ENCODE data around the gene DAGLA. TPM values are rescaled to one million over a fixed set of nuclear protein-coding genes. Genes with fewer than 3 reads are reported as not detected.

The DAGLA gene
- total RNA-seq, 1 experiment from 2014 or later = 4.5 TPM

GRCh38 chr11:61794579-61794978, 114.4 kb downstream of the DAGLA start:
- Histone ChIP-seq H3K4me2 (ENCODE audit: insufficient read depth, insufficient read length, low read length) (no peak overlapping the region), H3K23ac (ENCODE audit: insufficient read length, low read depth, low read length) (no peak overlapping the region), H3K14ac (ENCODE audit: insufficient read depth, low read length) (no peak overlapping the region), H3K4ac (ENCODE audit: low read depth, low read length) (no peak overlapping the region), H4K5ac (ENCODE audit: insufficient read length, low read depth, low read length) (no peak overlapping the region), H3K18ac (ENCODE audit: insufficient read length, low read depth, low read length) (no peak overlapping the region), H3K9ac (ENCODE audit: extremely low read depth, insufficient read length, low read length) (peak overlapping the region; percentile 26), H2BK12ac (ENCODE audit: insufficient read length, low read depth, low read length) (no peak overlapping the region), H4K8ac (replicated peaks; ENCODE audit: insufficient read length, low read depth, low read length) (no peak overlapping the region), H3T11ph (ENCODE audit: low read length) (no peak overlapping the region), H2BK20ac (ENCODE audit: low read depth, low read length, poor library complexity, severe bottlenecking) (no peak overlapping the region), H4K91ac (ENCODE audit: insufficient read length, low read depth, low read length) (no peak overlapping the region), H2BK5ac (ENCODE audit: insufficient read length, low read length) (no peak overlapping the region), H2AFZ (ENCODE audit: low read length) (no peak overlapping the region), H2BK120ac (ENCODE audit: low read depth, low read length, poor library complexity, severe bottlenecking) (no peak overlapping the region), H3K56ac (ENCODE audit: insufficient read length, low read depth, low read length) (no peak overlapping the region), H3K27ac (ENCODE audit: insufficient read length, low read depth, low read length) (no peak overlapping the region), H3K4me1 (ENCODE audit: insufficient read depth, low read length) (no peaks in the 10 kb centered on the region), H3K23me2 (ENCODE audit: insufficient read length, low read depth, low read length, poor library complexity, severe bottlenecking) (peaks cover 3% of the 10 kb centered on the region), H2BK15ac (ENCODE audit: low read depth, low read length) (no peak overlapping the region), H3K79me1 (ENCODE audit: insufficient read depth, low read depth, low read length, poor library complexity, severe bottlenecking) (peaks cover 5% of the 10 kb centered on the region), H3K9me3 (ENCODE audit: control insufficient read depth, low read depth, low read length) (no peaks in the 10 kb centered on the region), H4K20me1 (ENCODE audit: control insufficient read depth, insufficient read depth, insufficient read length) (peaks cover 2% of the 10 kb centered on the region), H3K27me3 (ENCODE audit: insufficient read depth, low read length) (no peaks in the 10 kb centered on the region), H2AK5ac (ENCODE audit: insufficient read length, low read length) (no peak overlapping the region), H3K79me2 (ENCODE audit: insufficient read depth, low read length) (peaks cover 16% of the 10 kb centered on the region; the same call in 1 of the 2 replicates)
- TF ChIP-seq, protein P1, sequence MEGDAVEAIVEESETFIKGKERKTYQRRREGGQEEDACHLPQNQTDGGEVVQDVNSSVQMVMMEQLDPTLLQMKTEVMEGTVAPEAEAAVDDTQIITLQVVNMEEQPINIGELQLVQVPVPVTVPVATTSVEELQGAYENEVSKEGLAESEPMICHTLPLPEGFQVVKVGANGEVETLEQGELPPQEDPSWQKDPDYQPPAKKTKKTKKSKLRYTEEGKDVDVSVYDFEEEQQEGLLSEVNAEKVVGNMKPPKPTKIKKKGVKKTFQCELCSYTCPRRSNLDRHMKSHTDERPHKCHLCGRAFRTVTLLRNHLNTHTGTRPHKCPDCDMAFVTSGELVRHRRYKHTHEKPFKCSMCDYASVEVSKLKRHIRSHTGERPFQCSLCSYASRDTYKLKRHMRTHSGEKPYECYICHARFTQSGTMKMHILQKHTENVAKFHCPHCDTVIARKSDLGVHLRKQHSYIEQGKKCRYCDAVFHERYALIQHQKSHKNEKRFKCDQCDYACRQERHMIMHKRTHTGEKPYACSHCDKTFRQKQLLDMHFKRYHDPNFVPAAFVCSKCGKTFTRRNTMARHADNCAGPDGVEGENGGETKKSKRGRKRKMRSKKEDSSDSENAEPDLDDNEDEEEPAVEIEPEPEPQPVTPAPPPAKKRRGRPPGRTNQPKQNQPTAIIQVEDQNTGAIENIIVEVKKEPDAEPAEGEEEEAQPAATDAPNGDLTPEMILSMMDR (conservative IDR thresholded peaks at IDR 0.05) = no peak
- H3K27ac Mint-ChIP-seq = peak overlapping the region in 2 of 3 experiments; percentile 22 to 40; a peak in 2 of 7 replicates
- H3K36me3 Mint-ChIP-seq (ENCODE audit: insufficient read depth in 1 of 3, low read depth in 3 of 3) = peaks cover 27 to 62% (median 49%) of the 10 kb centered on the region in 3 experiments
- no peaks in the 10 kb centered on the region; the same call in 1 of the 2 replicates for H3K27me3 Mint-ChIP-seq (ENCODE audit: low read depth)
- no peak for DNase-seq
- no peaks in the 10 kb centered on the region for H3K9me3 Mint-ChIP-seq
- peak overlapping the region; percentile 5 to 29; a peak in 1 of 5 replicates for H3K4me3 Mint-ChIP-seq
- H3K4me1 Mint-ChIP-seq = peaks cover 20 to 26% of the 10 kb centered on the region in 2 experiments
- 100% methylated on average over 1 of the region's 4 CpGs for WGBS (ENCODE audit: extremely low coverage, insufficient read length, low lambda C conversion rate)

All from H9 (cell line).